Measurements from ENCODE around the gene CRYBB2.

The CRYBB2 gene

GRCh38 chr22:25232301-25232700, 12.9 kb downstream of the CRYBB2 start:
- TF ChIP-seq, protein P1, sequence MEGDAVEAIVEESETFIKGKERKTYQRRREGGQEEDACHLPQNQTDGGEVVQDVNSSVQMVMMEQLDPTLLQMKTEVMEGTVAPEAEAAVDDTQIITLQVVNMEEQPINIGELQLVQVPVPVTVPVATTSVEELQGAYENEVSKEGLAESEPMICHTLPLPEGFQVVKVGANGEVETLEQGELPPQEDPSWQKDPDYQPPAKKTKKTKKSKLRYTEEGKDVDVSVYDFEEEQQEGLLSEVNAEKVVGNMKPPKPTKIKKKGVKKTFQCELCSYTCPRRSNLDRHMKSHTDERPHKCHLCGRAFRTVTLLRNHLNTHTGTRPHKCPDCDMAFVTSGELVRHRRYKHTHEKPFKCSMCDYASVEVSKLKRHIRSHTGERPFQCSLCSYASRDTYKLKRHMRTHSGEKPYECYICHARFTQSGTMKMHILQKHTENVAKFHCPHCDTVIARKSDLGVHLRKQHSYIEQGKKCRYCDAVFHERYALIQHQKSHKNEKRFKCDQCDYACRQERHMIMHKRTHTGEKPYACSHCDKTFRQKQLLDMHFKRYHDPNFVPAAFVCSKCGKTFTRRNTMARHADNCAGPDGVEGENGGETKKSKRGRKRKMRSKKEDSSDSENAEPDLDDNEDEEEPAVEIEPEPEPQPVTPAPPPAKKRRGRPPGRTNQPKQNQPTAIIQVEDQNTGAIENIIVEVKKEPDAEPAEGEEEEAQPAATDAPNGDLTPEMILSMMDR (IDR thresholded peaks at IDR 0.05): no peak

- TF ChIP-seq, protein P1 (IDR thresholded peaks at IDR 0.05): peak; percentile 83
These were observed 16.3 kb downstream of the CRYBB2 start for GRCh38 chr22:25235547-25236290.

- TF ChIP-seq, protein P1 (IDR thresholded peaks at IDR 0.05): no peak
These were observed 17.0 kb downstream of the CRYBB2 start for GRCh38 chr22:25236417-25236816.

DNA sequence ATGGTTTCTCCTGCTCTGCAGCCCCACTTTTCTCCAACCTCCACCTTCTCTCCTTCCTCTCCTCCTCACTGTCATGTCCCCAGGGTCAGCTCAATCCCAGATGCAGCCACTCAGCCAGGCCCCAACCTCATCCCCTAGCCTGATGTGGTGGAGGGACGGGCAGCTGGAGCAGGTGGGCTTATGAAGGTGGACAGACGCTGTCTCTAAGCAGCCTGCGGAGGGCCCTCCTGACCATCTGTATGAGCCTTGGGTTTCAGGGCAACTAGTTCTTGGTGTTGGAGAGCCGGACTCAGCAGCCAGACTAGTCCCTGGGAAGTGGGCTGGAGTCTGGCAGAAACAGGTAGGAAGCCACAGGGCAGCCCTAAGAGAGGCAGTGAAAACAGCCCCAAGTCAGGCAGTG, 18.1 kb downstream of the CRYBB2 start:
- TF ChIP-seq, protein P1 (IDR thresholded peaks at IDR 0.05): no peak
